GM19372 (cell line): ENCODE measurements around the gene DCAF5.

Experiments
- ATAC-seq: cut with Tn5 transposase; IDR thresholded peaks from one replicate; pipeline ENCODE4 v1.9.1; 2021; ENCODE audit warnings: mild to moderate bottlenecking, low read depth, moderate library complexity; ENCODE audit not compliant: unreplicated experiment

The DCAF5 gene

GRCh38 chr14:69149461-69150244 lies 3.3 kb downstream of the DCAF5 start:
- ATAC-seq, result no peak

- no peak for ATAC-seq
Measured at GRCh38 chr14:69142101-69142500, 10.8 kb downstream of the DCAF5 start.

GRCh38 chr14:69141550-69141949 lies 11.4 kb downstream of the DCAF5 start:
- no peak for ATAC-seq

- ATAC-seq, result no peak
Measured at GRCh38 chr14:69139743-69140142, 13.2 kb downstream of the DCAF5 start.

GRCh38 chr14:69137843-69138535 lies 14.9 kb downstream of the DCAF5 start:
- no peak for ATAC-seq

GRCh38 chr14:69137416-69137815 lies 15.5 kb downstream of the DCAF5 start:
- ATAC-seq, result no peak

- ATAC-seq, result no peak
Measured at GRCh38 chr14:69135133-69135532, 17.8 kb downstream of the DCAF5 start.

GRCh38 chr14:69133206-69134125 lies 19.5 kb downstream of the DCAF5 start:
- no peak for ATAC-seq

- no peak for ATAC-seq
Measured at GRCh38 chr14:69132513-69133181, 20.3 kb downstream of the DCAF5 start.

- no peak for ATAC-seq
Measured at GRCh38 chr14:69131176-69131575, 21.7 kb downstream of the DCAF5 start.

- no peak for ATAC-seq
Measured at GRCh38 chr14:69129264-69129880, 23.5 kb downstream of the DCAF5 start.

- no peak for ATAC-seq
Measured at GRCh38 chr14:69118305-69118704, 34.6 kb downstream of the DCAF5 start.

- ATAC-seq, result no peak
Measured at GRCh38 chr14:69117020-69117767, 35.7 kb downstream of the DCAF5 start.

- no peak for ATAC-seq
Measured at GRCh38 chr14:69115407-69116185, 37.3 kb downstream of the DCAF5 start.

GRCh38 chr14:69114763-69115162 lies 38.2 kb downstream of the DCAF5 start:
- ATAC-seq, result no peak

GRCh38 chr14:69108358-69108757 lies 44.6 kb downstream of the DCAF5 start:
- ATAC-seq, result no peak

GRCh38 chr14:69107407-69108003 lies 45.4 kb downstream of the DCAF5 start:
- ATAC-seq, result no peak

GRCh38 chr14:69106451-69106850 lies 46.5 kb downstream of the DCAF5 start:
- ATAC-seq, result no peak
